ENCODE results near the gene NRXN2. TPM values are rescaled to one million over a fixed set of nuclear protein-coding genes. Genes with fewer than 3 reads are reported as not detected.

Gene NRXN2
- total RNA-seq, 1 experiment from 2014 or later = not detected

GRCh38 chr11:64735725-64736259, 12.8 kb upstream of the NRXN2 start:
- peaks cover 77% of the 10 kb centered on the region for H3K27me3 Mint-ChIP-seq (ENCODE audit: unreplicated experiment)
- CTCF ChIA-PET = no interaction called here

GRCh38 chr11:64734811-64735724, 12.1 kb upstream of the NRXN2 start:
- intact Hi-C loops (cut with micrococcal nuclease; ENCODE audit: unreplicated experiment) = no loop called here
- TF ChIP-seq CTCF (IDR thresholded peaks at IDR 0.05; ENCODE audit: unreplicated experiment) = no peak
- no peak overlapping the region for H3K27ac Mint-ChIP-seq (ENCODE audit: unreplicated experiment)
- H3K4me1 Mint-ChIP-seq (ENCODE audit: low read depth, unreplicated experiment) = peaks cover 7% of the 10 kb centered on the region
- DNase-seq = no peak
- no peaks in the 10 kb centered on the region for H3K9me3 Mint-ChIP-seq (ENCODE audit: low read depth, unreplicated experiment)
- no peaks in the 10 kb centered on the region for H3K36me3 Mint-ChIP-seq (ENCODE audit: insufficient read depth, unreplicated experiment)
- H3K4me3 Mint-ChIP-seq (ENCODE audit: low read depth, unreplicated experiment) = no peak overlapping the region
- CTCF ChIA-PET = no interaction called here
- no TSS peak for BruUV-seq (replicated peaks)
- H3K27me3 Mint-ChIP-seq (ENCODE audit: unreplicated experiment) = peaks cover 77% of the 10 kb centered on the region

More at GRCh38 chr11:64735725-64736259, 12.8 kb upstream of the NRXN2 start:
- no peak for TF ChIP-seq CTCF (IDR thresholded peaks at IDR 0.05; ENCODE audit: unreplicated experiment)
- Mint-ChIP-seq H3K4me3 (ENCODE audit: low read depth, unreplicated experiment) (no peak overlapping the region), H3K4me1 (ENCODE audit: low read depth, unreplicated experiment) (peaks cover 7% of the 10 kb centered on the region), H3K9me3 (ENCODE audit: low read depth, unreplicated experiment) (no peaks in the 10 kb centered on the region), H3K36me3 (ENCODE audit: insufficient read depth, unreplicated experiment) (no peaks in the 10 kb centered on the region), H3K27ac (ENCODE audit: unreplicated experiment) (no peak overlapping the region)
- no TSS peak for BruUV-seq (replicated peaks)
- no peak for DNase-seq
- intact Hi-C loops (cut with micrococcal nuclease; ENCODE audit: unreplicated experiment) = no loop called here

- no peak for TF ChIP-seq CTCF (IDR thresholded peaks at IDR 0.05; ENCODE audit: unreplicated experiment)
- Mint-ChIP-seq H3K36me3 (ENCODE audit: insufficient read depth, unreplicated experiment) (no peaks in the 10 kb centered on the region), H3K27me3 (ENCODE audit: unreplicated experiment) (peaks cover 84% of the 10 kb centered on the region), H3K4me3 (ENCODE audit: low read depth, unreplicated experiment) (no peak overlapping the region), H3K27ac (ENCODE audit: unreplicated experiment) (no peak overlapping the region), H3K4me1 (ENCODE audit: low read depth, unreplicated experiment) (no peaks in the 10 kb centered on the region), H3K9me3 (ENCODE audit: low read depth, unreplicated experiment) (no peaks in the 10 kb centered on the region)
- no peak for DNase-seq
- CTCF ChIA-PET = no interaction called here
- intact Hi-C loops (cut with micrococcal nuclease; ENCODE audit: unreplicated experiment) = no loop called here
- BruUV-seq (replicated peaks) = no TSS peak
Measured at GRCh38 chr11:64731601-64732000, 8.6 kb upstream of the NRXN2 start.

GRCh38 chr11:64729851-64730382, 6.9 kb upstream of the NRXN2 start:
- no peak for TF ChIP-seq CTCF (IDR thresholded peaks at IDR 0.05; ENCODE audit: unreplicated experiment)
- intact Hi-C loops (cut with micrococcal nuclease; ENCODE audit: unreplicated experiment) = no loop called here
- BruUV-seq (replicated peaks) = no TSS peak
- CTCF ChIA-PET = no interaction called here
- H3K4me3 Mint-ChIP-seq (ENCODE audit: low read depth, unreplicated experiment) = no peak overlapping the region
- no peak overlapping the region for H3K27ac Mint-ChIP-seq (ENCODE audit: unreplicated experiment)
- H3K4me1 Mint-ChIP-seq (ENCODE audit: low read depth, unreplicated experiment) = no peaks in the 10 kb centered on the region
- no peaks in the 10 kb centered on the region for H3K36me3 Mint-ChIP-seq (ENCODE audit: insufficient read depth, unreplicated experiment)
- H3K27me3 Mint-ChIP-seq (ENCODE audit: unreplicated experiment) = peaks cover 84% of the 10 kb centered on the region
- no peaks in the 10 kb centered on the region for H3K9me3 Mint-ChIP-seq (ENCODE audit: low read depth, unreplicated experiment)
- no peak for DNase-seq

Measured in Calu3 (cell line).